CD8-positive, alpha-beta memory T cell (primary cell): ENCODE data around the gene ARSA. TPM values are rescaled to one million over a fixed set of nuclear protein-coding genes. Genes with fewer than 3 reads are reported as not detected.
A peak's percentile ranks its signal among the peaks of the same experiment; 100 is the strongest.

Experiments
- CTCF ChIA-PET: fragments of 350-600 bp; sonication (Branson Sonifier 250); formaldehyde crosslinking; loops from one replicate; lab custom pipeline; 2021; ENCODE audit warnings: antibody characterized with exemption; lab: Charles Lee
- POLR2A ChIA-PET: fragments of 350-600 bp; sonication (Branson Sonifier 250); formaldehyde crosslinking; loops from one replicate; lab custom pipeline; 2021; ENCODE audit warnings: antibody characterized with exemption; lab: Charles Lee
- DNase-seq, 5 donors: peaks; one replicate each; pipeline versions ENCODE4 v3.0.0 to v3.0.0-alpha.2; 2020 to 2022; ENCODE audit warnings: mixed read lengths in 1 of 5
- H3K27ac ChIP-seq: one replicate; pipeline ENCODE4 v1.7.0; 2013; ENCODE audit warnings: low read depth, mild to moderate bottlenecking, low read length, moderate library complexity
- H3K27me3 ChIP-seq: 2 replicates; pipeline ENCODE4 v1.7.0; 2013; ENCODE audit warnings: low read length, mild to moderate bottlenecking; ENCODE audit not compliant: insufficient read depth, poor library complexity, severe bottlenecking
- H3K36me3 ChIP-seq: 2 replicates; pipeline ENCODE4 v1.7.0; 2013; ENCODE audit warnings: mild to moderate bottlenecking, low read length, moderate library complexity; ENCODE audit not compliant: insufficient read depth
- H3K4me1 ChIP-seq: 2 replicates; pipeline ENCODE4 v1.7.0; 2013; ENCODE audit warnings: mild to moderate bottlenecking, low read length, moderate library complexity; ENCODE audit not compliant: insufficient read depth
- H3K4me3 ChIP-seq: 2 replicates; pipeline ENCODE4 v1.7.0; 2013; ENCODE audit warnings: mild to moderate bottlenecking, low read length
- H3K9me3 ChIP-seq: 2 replicates; pipeline ENCODE4 v1.7.0; 2013; ENCODE audit warnings: mild to moderate bottlenecking, low read length
- H3K27ac Mint-ChIP-seq, 8 donors: one replicate each; pipeline ENCODE4 v1.8.0; 2020 to 2021; ENCODE audit warnings: mixed read lengths in 8 of 8, mild to moderate bottlenecking in 6 of 8, inconsistent platforms in 3 of 8, moderate library complexity in 3 of 8
- H3K27me3 Mint-ChIP-seq, 2 donors: one replicate each; pipeline ENCODE4 v1.8.0; 2020 to 2021; ENCODE audit warnings: mixed read lengths in 2 of 2, mild to moderate bottlenecking in 1 of 2, moderate library complexity in 1 of 2
- H3K36me3 Mint-ChIP-seq, 3 donors: one replicate each; pipeline ENCODE4 v1.8.0; 2020 to 2021; ENCODE audit warnings: mixed read lengths in 3 of 3, inconsistent platforms in 1 of 3, mild to moderate bottlenecking in 1 of 3
- H3K4me1 Mint-ChIP-seq, 3 donors: one replicate each; pipeline ENCODE4 v1.8.0; 2020 to 2021; ENCODE audit warnings: mixed read lengths in 3 of 3, inconsistent platforms in 1 of 3, mild to moderate bottlenecking in 1 of 3
- H3K4me3 Mint-ChIP-seq, 7 donors: one replicate each; pipeline ENCODE4 v1.8.0; 2020 to 2021; ENCODE audit warnings: mixed read lengths in 7 of 7, mild to moderate bottlenecking in 6 of 7, moderate library complexity in 4 of 7, inconsistent platforms in 2 of 7
- H3K9me3 Mint-ChIP-seq, 5 donors: one replicate each; pipeline ENCODE4 v1.8.0; 2020 to 2022; ENCODE audit warnings: mixed read lengths in 5 of 5, mild to moderate bottlenecking in 3 of 5, moderate library complexity in 2 of 5, inconsistent platforms in 1 of 5
- polyA plus RNA-seq: library from polyadenylated mRNA; unstranded; fragments of 300-500 nt; fragmentation: Illumina TruSeq; gene quantifications from one replicate; pipeline ENCODE4 v1.2.3, GENCODE V29; 2021
- total RNA-seq, 2 experiments: library from RNA; stranded (reverse); gene quantifications; one replicate each; pipeline ENCODE4 v1.2.3, GENCODE V29; 2021

The ARSA gene
- total and polyA plus RNA-seq, 3 experiments from 2014 or later = 10.6 to 25.3 (median 23.6) TPM

- H3K4me3 ChIP-seq = no peak overlapping the region
- peak; percentile 45 to 73 (median 54) for DNase-seq
- H3K27me3 Mint-ChIP-seq = peaks cover 35 to 36% of the 10 kb centered on the region in 2 donors
- no peaks in the 10 kb centered on the region for H3K36me3 ChIP-seq
- no peaks in the 10 kb centered on the region for H3K4me1 ChIP-seq
- no peak overlapping the region for H3K27ac ChIP-seq
- H3K4me1 Mint-ChIP-seq = peaks cover 5 to 21% (median 14%) of the 10 kb centered on the region in 3 donors
- H3K9me3 Mint-ChIP-seq = peaks cover 0 to 4% (median 2%) of the 10 kb centered on the region in 5 donors
- H3K27ac Mint-ChIP-seq = peak overlapping the region in 1 of 8 donors; percentile 43
- H3K27me3 ChIP-seq = peaks cover 23% of the 10 kb centered on the region
- ChIA-PET CTCF (no interaction called here), POLR2A (interaction anchor here (1.0 kb wide), 1 partner anchor 28 kb away, joined by 3 read pairs; the partner anchor contains the start of gene ARSA)
- H3K36me3 Mint-ChIP-seq = peaks cover 1 to 22% (median 7%) of the 10 kb centered on the region in 3 donors
- peak overlapping the region in 6 of 7 donors; percentile 46 to 68 (median 61) for H3K4me3 Mint-ChIP-seq
- H3K9me3 ChIP-seq = no peaks in the 10 kb centered on the region
Measured at GRCh38 chr22:50599816-50600455, 28.0 kb downstream of the ARSA start.

DNA sequence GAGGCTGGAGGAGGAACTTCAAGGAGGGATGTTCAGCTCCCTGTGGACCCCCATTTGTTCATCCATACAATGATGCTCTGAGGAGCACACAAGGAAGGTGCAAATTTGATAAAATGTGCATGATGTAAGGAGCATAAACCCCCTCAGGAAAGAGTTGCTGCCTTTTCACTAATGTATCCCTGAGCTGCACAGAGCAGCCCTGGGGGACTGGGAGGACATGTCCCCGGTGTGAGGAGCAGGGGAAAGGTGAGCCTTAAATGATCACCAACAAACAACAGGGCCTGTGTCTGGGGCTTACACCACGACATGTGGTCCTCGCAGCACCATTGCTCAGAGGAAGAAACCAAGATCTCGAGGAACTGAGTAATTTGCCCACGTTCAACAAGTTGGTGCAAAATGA lies 30.9 kb downstream of the ARSA start:
- Histone ChIP-seq H3K27ac (no peak overlapping the region), H3K4me3 (no peak overlapping the region), H3K36me3 (no peaks in the 10 kb centered on the region), H3K27me3 (peaks cover 11% of the 10 kb centered on the region), H3K9me3 (no peaks in the 10 kb centered on the region), H3K4me1 (no peaks in the 10 kb centered on the region)
- Mint-ChIP-seq H3K4me1 (peaks cover 5 to 14% (median 8%) of the 10 kb centered on the region in 3 donors), H3K9me3 (peaks cover 0 to 4% (median 2%) of the 10 kb centered on the region in 5 donors), H3K4me3 (no peak overlapping the region), H3K27ac (no peak overlapping the region), H3K27me3 (peaks cover 23 to 25% of the 10 kb centered on the region in 2 donors), H3K36me3 (peaks cover 1 to 19% (median 7%) of the 10 kb centered on the region in 3 donors)
- DNase-seq = no peak
- POLR2A ChIA-PET = no interaction called here
- CTCF ChIA-PET = no interaction called here

GRCh38 chr22:50595189-50595588 lies 32.8 kb downstream of the ARSA start:
- ChIA-PET CTCF (no interaction called here), POLR2A (no interaction called here)
- peaks cover 2 to 14% (median 7%) of the 10 kb centered on the region in 3 donors for H3K36me3 Mint-ChIP-seq

DNA sequence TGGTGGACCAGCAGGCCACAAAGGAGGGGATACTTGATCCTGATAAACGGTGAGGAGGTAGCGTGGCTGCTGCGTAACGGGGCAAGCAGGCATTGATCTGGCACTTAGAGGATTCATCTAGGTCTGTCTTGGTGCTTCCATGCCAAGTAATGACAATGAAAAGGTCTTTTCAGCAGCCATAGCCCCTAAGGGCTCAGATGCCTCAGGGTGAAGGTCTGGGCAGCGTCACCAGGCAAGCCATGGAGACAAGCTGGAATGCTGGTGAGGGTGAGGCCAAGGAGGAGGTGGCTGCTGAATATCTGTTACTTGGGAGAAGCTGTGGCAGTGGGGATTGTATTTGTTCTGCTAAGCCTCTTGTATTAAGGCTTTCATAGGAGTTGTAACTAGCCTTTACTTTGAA lies 40.5 kb downstream of the ARSA start:
- H3K4me3 Mint-ChIP-seq = no peak overlapping the region
- Histone ChIP-seq H3K27me3 (no peaks in the 10 kb centered on the region), H3K4me3 (no peak overlapping the region), H3K4me1 (peaks cover 8% of the 10 kb centered on the region), H3K27ac (no peak overlapping the region), H3K36me3 (no peaks in the 10 kb centered on the region), H3K9me3 (no peaks in the 10 kb centered on the region)
- DNase-seq = no peak
- H3K4me1 Mint-ChIP-seq = peaks cover 7 to 15% (median 8%) of the 10 kb centered on the region in 3 donors
- no peak overlapping the region for H3K27ac Mint-ChIP-seq
- POLR2A ChIA-PET = no interaction called here
- no peaks in the 10 kb centered on the region for H3K27me3 Mint-ChIP-seq
- peaks cover 0 to 3% (median 1%) of the 10 kb centered on the region in 3 donors for H3K36me3 Mint-ChIP-seq
- CTCF ChIA-PET = interaction anchor here (0.9 kb wide), 1 partner anchor 33 kb away, joined by 4 read pairs; no protein-coding TSS in a partner anchor
- H3K9me3 Mint-ChIP-seq = no peaks in the 10 kb centered on the region

More at GRCh38 chr22:50595189-50595588, 32.8 kb downstream of the ARSA start:
- no peak overlapping the region for H3K27ac Mint-ChIP-seq
- H3K36me3 ChIP-seq = no peaks in the 10 kb centered on the region
- H3K27me3 ChIP-seq = peaks cover 6% of the 10 kb centered on the region
- H3K4me1 ChIP-seq = no peaks in the 10 kb centered on the region
- H3K27me3 Mint-ChIP-seq = peaks cover 14 to 18% of the 10 kb centered on the region in 2 donors
- DNase-seq = no peak
- no peaks in the 10 kb centered on the region for H3K9me3 ChIP-seq
- H3K4me3 Mint-ChIP-seq = no peak overlapping the region
- H3K4me3 ChIP-seq = no peak overlapping the region
- peaks cover 0 to 6% (median 4%) of the 10 kb centered on the region in 3 donors for H3K4me1 Mint-ChIP-seq
- no peaks in the 10 kb centered on the region for H3K9me3 Mint-ChIP-seq
- H3K27ac ChIP-seq = no peak overlapping the region

- ChIA-PET POLR2A (no interaction called here), CTCF (interaction anchor here (0.9 kb wide), 1 partner anchor 34 kb away, joined by 4 read pairs; no protein-coding TSS in a partner anchor)
- DNase-seq = no peak
- Histone ChIP-seq H3K36me3 (no peaks in the 10 kb centered on the region), H3K27ac (no peak overlapping the region), H3K27me3 (no peaks in the 10 kb centered on the region), H3K4me3 (no peak overlapping the region), H3K4me1 (peaks cover 14% of the 10 kb centered on the region), H3K9me3 (no peaks in the 10 kb centered on the region)
- H3K4me1 Mint-ChIP-seq = peaks cover 8 to 22% (median 10%) of the 10 kb centered on the region in 3 donors
- no peaks in the 10 kb centered on the region for H3K27me3 Mint-ChIP-seq
- H3K9me3 Mint-ChIP-seq = no peaks in the 10 kb centered on the region
- H3K4me3 Mint-ChIP-seq = no peak overlapping the region
- H3K27ac Mint-ChIP-seq = peak overlapping the region in 1 of 8 donors; percentile 33
- H3K36me3 Mint-ChIP-seq = peaks cover 0 to 7% (median 0%) of the 10 kb centered on the region in 3 donors
Measured at GRCh38 chr22:50586416-50586815, 41.5 kb downstream of the ARSA start.

DNA sequence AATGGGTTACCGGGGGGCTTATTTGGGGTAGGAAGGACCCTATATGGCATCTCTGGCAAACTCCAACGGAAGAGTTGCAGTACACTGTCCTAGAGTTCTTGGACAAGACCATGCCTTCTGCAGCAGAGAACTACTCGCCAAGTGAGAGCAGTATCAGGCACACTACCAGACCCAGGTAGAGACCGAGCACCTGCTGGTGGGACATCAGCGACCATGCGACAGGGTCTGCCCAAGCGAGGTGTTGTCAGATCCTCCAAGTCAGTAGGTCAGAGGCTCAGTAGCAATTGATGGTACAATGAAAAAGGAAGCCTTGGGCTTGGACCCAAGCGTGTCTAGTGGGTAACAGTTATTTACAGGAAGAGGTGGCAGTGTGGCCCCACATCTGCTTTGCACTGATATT lies 42.2 kb downstream of the ARSA start:
- Histone ChIP-seq H3K9me3 (no peaks in the 10 kb centered on the region), H3K27ac (no peak overlapping the region), H3K36me3 (no peaks in the 10 kb centered on the region), H3K4me3 (no peak overlapping the region), H3K27me3 (no peaks in the 10 kb centered on the region), H3K4me1 (peaks cover 19% of the 10 kb centered on the region)
- H3K36me3 Mint-ChIP-seq = peaks cover 0 to 7% (median 0%) of the 10 kb centered on the region in 3 donors
- POLR2A ChIA-PET = no interaction called here
- H3K27me3 Mint-ChIP-seq = no peaks in the 10 kb centered on the region
- H3K4me1 Mint-ChIP-seq = peaks cover 8 to 26% (median 10%) of the 10 kb centered on the region in 3 donors
- peak in 1 of 5 donors; percentile 31 for DNase-seq
- H3K9me3 Mint-ChIP-seq = no peaks in the 10 kb centered on the region
- CTCF ChIA-PET = no interaction called here
- peak overlapping the region in 1 of 8 donors; percentile 34 for H3K27ac Mint-ChIP-seq
- no peak overlapping the region for H3K4me3 Mint-ChIP-seq

DNA sequence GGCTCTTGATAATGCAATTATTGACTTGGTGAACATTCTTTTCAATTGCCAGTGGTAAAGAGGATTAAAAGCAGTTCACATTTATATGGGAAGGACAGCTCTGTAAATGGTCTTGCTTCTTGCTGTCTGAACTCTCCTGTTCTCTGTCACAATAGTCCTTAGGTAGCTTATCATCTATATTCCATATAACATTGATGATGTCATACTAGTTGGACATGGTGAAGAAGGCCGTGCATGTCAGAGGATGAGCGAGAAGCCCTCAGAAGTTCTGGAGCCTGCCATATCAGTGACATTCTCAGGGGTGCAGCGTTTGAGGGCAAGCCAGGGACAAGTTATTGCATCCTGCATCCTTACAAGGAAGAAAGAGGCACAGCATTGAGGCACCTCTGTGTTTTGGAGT lies 42.7 kb downstream of the ARSA start:
- Histone ChIP-seq H3K36me3 (peaks cover 1% of the 10 kb centered on the region), H3K4me1 (peaks cover 19% of the 10 kb centered on the region), H3K27me3 (no peaks in the 10 kb centered on the region), H3K27ac (no peak overlapping the region), H3K4me3 (no peak overlapping the region), H3K9me3 (no peaks in the 10 kb centered on the region)
- ChIA-PET CTCF (interaction anchor here (1.0 to 1.4 kb wide), 2 partner anchors 22 to 60 kb away, joined by 4 to 6 read pairs; partner anchors contain the start of genes SCO2 and SYCE3), POLR2A (no interaction called here)
- no peak for DNase-seq
- peak overlapping the region in 1 of 8 donors; percentile 41 for H3K27ac Mint-ChIP-seq
- H3K36me3 Mint-ChIP-seq = peaks cover 0 to 12% (median 0%) of the 10 kb centered on the region in 3 donors
- H3K9me3 Mint-ChIP-seq = no peaks in the 10 kb centered on the region
- no peaks in the 10 kb centered on the region for H3K27me3 Mint-ChIP-seq
- peak overlapping the region in 2 of 7 donors; percentile 15 to 59 for H3K4me3 Mint-ChIP-seq
- H3K4me1 Mint-ChIP-seq = peaks cover 8 to 29% (median 13%) of the 10 kb centered on the region in 3 donors
